Cardiac muscle cell (in vitro differentiated cells and primary cell): Measurements from ENCODE around the gene FAM131B. TPM values are rescaled to one million over a fixed set of nuclear protein-coding genes. Genes with fewer than 3 reads are reported as not detected.

Source experiments
- DNase-seq, 2 donors: peaks; one replicate each; pipeline versions ENCODE4 v3.0.0 to v3.0.0-alpha.2; 2010 to 2017; ENCODE audit warnings: low read depth in 1 of 2, low spot score in 1 of 2
- H3K27ac ChIP-seq: fragments of 200-600 bp; sonication (generic); 2 replicates; pipeline ENCODE4 v1.5.1; 2016
- H3K27me3 ChIP-seq: fragments of 200-600 bp; sonication (generic); 2 replicates; pipeline ENCODE4 v1.6.0; 2016; ENCODE audit warnings: control low read depth
- H3K36me3 ChIP-seq: fragments of 200-600 bp; sonication (generic); 2 replicates; pipeline ENCODE4 v1.5.1; 2016; ENCODE audit warnings: control low read depth
- H3K4me1 ChIP-seq: fragments of 200-600 bp; sonication (generic); 2 replicates; pipeline ENCODE4 v1.8.1; 2017; ENCODE audit warnings: low read depth, mild to moderate bottlenecking, mixed run types
- H3K4me3 ChIP-seq: fragments of 200-600 bp; sonication (generic); 2 replicates; pipeline ENCODE4 v1.5.1; 2016; ENCODE audit warnings: mild to moderate bottlenecking
- H3K9me3 ChIP-seq: fragments of 200-600 bp; sonication (generic); 2 replicates; pipeline ENCODE4 v1.5.1; 2017; ENCODE audit warnings: low read depth, mild to moderate bottlenecking, control low read depth
- polyA plus RNA-seq: library from polyadenylated mRNA; unstranded; fragments of >200 nt; fragmentation: Nextera tagmentation; extraction: Ambion mirVana; gene quantifications from 2 replicates; pipeline ENCODE4 v1.2.1, GENCODE V29; 2016
- total RNA-seq: library from RNA; depleted of rRNA; stranded (reverse); fragments of >200 nt; gene quantifications from 2 replicates; pipeline ENCODE4 v1.2.3, GENCODE V29; 2016
- TF ChIP-seq, protein P1 (sequence below): IDR thresholded peaks from 2 replicates; pipeline ENCODE4 v1.5.1; 2012; ENCODE audit warnings: low read depth, mild to moderate bottlenecking, low read length

FAM131B gene
- total and polyA plus RNA-seq, 2 experiments from 2014 or later, result 0.26 to 0.71 TPM

DNA sequence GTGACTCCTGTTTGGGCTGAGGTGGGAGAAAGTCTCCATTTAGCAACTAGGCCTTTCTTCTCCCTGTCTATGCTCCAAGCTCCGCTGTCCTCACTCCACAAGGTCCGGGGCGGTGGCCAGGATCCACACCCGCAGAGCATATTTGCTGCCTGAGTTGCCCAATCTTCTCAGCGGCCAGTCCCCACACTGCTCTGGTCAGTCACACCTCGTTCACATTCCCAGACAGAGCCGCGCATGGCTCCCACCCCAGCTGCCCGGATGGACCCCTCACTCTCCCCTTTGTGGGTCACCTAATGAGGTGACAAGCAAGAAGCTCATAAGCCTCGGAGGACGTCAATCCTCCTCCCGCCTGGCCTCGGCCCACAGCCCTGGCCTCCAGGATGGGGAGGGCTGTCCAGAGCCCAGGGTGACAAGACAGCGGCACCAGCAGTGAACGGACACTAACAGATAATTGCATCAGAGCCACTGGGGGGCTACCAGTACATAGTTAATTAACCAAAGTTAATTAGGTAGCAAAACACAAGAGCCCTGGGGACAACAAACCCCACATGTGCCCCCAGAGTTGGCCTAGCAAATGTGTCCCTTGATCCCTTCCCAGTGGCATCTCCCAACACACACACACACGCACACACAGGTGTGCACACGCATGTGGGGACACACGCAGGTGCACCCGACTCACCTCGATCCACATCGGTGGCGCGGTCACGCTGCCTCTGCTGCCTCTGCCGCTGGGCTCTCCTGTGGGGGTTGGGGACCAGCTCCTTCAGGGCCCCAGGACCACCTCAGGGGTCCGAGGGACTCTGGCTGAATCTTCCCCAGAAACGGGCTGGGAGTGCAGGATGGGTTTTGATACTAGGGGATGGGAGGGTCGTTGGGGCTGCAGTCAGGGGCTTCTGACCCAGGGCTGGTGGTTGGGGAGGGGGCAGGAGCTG is 34.4 kb upstream of the FAM131B start:
- TF ChIP-seq, protein P1, sequence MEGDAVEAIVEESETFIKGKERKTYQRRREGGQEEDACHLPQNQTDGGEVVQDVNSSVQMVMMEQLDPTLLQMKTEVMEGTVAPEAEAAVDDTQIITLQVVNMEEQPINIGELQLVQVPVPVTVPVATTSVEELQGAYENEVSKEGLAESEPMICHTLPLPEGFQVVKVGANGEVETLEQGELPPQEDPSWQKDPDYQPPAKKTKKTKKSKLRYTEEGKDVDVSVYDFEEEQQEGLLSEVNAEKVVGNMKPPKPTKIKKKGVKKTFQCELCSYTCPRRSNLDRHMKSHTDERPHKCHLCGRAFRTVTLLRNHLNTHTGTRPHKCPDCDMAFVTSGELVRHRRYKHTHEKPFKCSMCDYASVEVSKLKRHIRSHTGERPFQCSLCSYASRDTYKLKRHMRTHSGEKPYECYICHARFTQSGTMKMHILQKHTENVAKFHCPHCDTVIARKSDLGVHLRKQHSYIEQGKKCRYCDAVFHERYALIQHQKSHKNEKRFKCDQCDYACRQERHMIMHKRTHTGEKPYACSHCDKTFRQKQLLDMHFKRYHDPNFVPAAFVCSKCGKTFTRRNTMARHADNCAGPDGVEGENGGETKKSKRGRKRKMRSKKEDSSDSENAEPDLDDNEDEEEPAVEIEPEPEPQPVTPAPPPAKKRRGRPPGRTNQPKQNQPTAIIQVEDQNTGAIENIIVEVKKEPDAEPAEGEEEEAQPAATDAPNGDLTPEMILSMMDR, result no peak
- H3K36me3 ChIP-seq, result no peaks in the 10 kb centered on the region
- no peaks in the 10 kb centered on the region for H3K27me3 ChIP-seq
- no peak overlapping the region for H3K27ac ChIP-seq
- H3K4me1 ChIP-seq, result no peaks in the 10 kb centered on the region
- no peak for DNase-seq
- H3K9me3 ChIP-seq, result no peaks in the 10 kb centered on the region
- H3K4me3 ChIP-seq, result no peak overlapping the region

DNA sequence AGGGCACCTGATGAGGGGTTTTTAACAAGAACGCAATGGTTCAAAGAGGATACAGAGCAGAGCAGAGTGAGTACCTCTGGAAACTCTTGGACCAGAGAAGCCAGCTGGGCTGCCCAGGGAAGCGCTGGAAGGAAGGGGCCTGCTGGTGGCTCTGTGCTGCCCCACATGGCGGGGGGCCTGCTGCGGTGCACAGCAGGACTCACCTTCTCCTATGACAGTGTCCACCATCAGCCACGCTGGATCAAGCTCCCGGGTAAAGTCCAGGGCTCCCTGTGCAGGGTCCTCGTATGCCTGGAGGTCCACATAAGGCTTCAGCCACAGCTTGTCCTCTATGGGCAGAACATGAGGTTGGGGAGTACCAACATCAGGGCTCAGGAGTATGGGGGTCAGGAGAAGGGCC is 33.7 kb upstream of the FAM131B start:
- no peaks in the 10 kb centered on the region for H3K36me3 ChIP-seq
- no peaks in the 10 kb centered on the region for H3K4me1 ChIP-seq
- DNase-seq, result no peak
- no peak overlapping the region for H3K27ac ChIP-seq
- no peaks in the 10 kb centered on the region for H3K9me3 ChIP-seq
- H3K27me3 ChIP-seq, result no peaks in the 10 kb centered on the region
- no peak overlapping the region for H3K4me3 ChIP-seq
- TF ChIP-seq, protein P1, result no peak

DNA sequence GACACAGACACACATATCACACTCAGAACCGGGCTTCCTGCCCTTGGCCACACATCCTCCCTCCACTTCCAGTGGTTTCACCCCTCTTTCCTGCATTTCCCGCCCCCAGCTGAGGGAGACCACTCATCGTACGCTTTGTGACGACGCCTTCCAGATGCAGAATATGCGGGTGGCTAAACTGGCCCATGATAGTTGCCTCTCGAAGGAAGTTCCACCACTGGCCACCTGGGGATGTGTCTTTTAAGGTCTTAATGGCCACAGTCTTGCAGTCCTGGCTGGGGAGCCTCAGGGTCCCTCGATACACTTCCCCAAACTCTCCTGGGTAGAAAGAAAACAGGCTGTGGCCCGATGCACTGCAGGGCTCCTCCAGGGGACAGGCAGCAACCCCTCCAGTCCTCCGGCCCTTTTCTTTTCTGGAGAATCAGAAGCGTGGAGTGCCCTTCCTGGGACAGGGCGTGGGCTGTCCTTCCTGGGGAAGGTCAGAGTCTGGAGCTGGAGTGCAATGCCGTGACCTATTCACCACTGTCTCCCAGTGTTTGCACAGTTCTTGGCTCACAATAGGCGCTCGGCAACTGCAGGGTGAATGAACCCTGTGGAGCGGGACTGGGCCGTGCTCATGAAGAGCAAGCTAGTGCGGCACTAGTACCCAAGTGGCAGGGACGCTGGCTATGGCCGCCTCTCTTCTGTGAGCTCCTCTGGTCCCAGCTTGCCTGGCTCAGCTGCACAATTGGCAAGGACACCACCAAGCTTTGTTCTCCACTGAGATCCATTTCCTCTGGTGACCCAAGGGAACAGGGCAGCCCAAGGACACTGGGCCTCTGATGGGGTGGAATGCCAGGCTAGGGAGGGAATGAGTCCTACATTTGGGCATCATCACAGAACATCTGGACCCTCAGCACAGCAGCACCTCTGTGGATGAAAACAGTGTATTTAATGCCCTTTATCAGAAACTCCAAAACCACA is 33.0 kb upstream of the FAM131B start:
- DNase-seq, result peak in 1 of 2 donors; percentile 49
- Histone ChIP-seq H3K36me3 (peaks cover 4% of the 10 kb centered on the region), H3K4me3 (no peak overlapping the region), H3K27me3 (no peaks in the 10 kb centered on the region), H3K27ac (no peak overlapping the region), H3K4me1 (no peaks in the 10 kb centered on the region), H3K9me3 (no peaks in the 10 kb centered on the region)
- TF ChIP-seq, protein P1, result peak; percentile 36

DNA sequence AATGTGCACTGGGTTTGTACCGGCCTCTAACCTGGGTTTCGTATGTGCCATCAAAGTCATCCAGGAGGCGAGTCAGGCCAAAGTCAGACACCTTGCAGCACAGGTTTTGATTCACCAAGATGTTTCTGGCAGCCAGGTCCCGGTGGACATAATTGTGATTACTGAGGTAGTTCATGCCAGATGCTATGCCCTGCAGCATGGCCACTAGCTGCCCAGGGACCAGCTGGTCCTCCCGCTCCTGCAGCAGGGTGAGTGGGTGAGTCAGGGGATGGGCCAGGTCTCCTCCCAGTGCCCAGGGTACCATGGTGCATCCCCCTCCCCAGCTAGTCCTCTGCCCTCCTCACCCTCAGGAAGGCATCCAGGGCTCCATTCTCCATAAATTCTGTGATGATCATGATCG is 32.3 kb upstream of the FAM131B start:
- TF ChIP-seq, protein P1, result no peak
- H3K36me3 ChIP-seq, result peaks cover 9% of the 10 kb centered on the region
- H3K4me3 ChIP-seq, result no peak overlapping the region
- H3K27ac ChIP-seq, result no peak overlapping the region
- no peaks in the 10 kb centered on the region for H3K9me3 ChIP-seq
- no peaks in the 10 kb centered on the region for H3K4me1 ChIP-seq
- no peak for DNase-seq
- H3K27me3 ChIP-seq, result no peaks in the 10 kb centered on the region

DNA sequence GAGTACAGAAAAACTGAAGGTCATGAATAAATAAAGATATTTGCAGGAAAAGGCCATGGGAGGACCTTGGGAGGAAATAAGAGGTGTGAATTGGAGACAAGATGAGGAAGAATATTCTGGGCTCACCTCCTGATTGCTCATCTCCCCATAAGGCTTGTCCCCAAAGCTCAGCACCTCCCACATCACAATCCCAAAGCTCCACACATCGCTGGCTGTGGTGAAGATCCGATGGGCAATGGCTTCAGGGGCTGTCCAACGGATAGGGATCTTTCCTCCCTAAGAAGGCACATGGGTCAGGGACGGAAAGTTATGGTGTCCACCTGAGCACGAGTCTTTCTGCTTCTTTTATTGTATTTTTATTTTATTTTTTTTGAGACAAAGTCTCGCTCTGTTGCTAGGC is 31.6 kb upstream of the FAM131B start:
- Histone ChIP-seq H3K4me1 (no peaks in the 10 kb centered on the region), H3K27me3 (no peaks in the 10 kb centered on the region), H3K36me3 (peaks cover 16% of the 10 kb centered on the region), H3K9me3 (no peaks in the 10 kb centered on the region), H3K27ac (no peak overlapping the region), H3K4me3 (no peak overlapping the region)
- DNase-seq, result peak in 1 of 2 donors; percentile 21
- TF ChIP-seq, protein P1, result no peak
